ENCODE results near the gene PLXDC1.
A peak's percentile ranks its signal among the peaks of the same experiment; 100 is the strongest.

Gene PLXDC1

GRCh38 chr17:39165178-39165840 is 13.9 kb upstream of the PLXDC1 start:
- TF ChIP-seq CTCF (IDR thresholded peaks at IDR 0.05; ENCODE audit: low read depth, low read length), result no peak
- DNase-seq (ENCODE audit: extremely low read depth, low read depth), result no peak

- peak; percentile 86 for DNase-seq (ENCODE audit: extremely low read depth, low read depth)
- TF ChIP-seq CTCF (IDR thresholded peaks at IDR 0.05; ENCODE audit: low read depth, low read length), result peak; percentile 93
Observed at GRCh38 chr17:39164675-39165143, 13.3 kb upstream of the PLXDC1 start.

DNA sequence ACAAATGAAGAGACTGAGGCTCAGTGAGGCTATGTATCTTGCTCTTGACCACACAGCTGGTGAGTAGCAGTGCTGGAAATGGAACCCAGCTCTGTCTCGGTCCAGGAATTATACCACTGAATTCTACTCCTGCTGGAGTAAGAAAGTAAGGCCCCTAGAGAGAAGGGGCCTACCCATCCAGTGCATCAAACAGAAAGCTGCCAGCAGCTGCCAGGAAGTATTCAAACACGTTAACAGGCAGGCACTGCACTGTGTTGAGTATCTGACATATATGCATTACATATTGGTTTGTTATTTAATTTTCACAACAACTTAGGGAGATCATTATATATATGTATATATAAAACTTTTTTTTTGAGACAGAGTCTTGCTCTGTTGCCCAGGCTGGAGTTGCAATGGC is 10.5 kb upstream of the PLXDC1 start:
- TF ChIP-seq CTCF (IDR thresholded peaks at IDR 0.05; ENCODE audit: low read depth, low read length), result no peak

GRCh38 chr17:39158623-39159022 is 7.2 kb upstream of the PLXDC1 start:
- DNase-seq (ENCODE audit: extremely low read depth, low read depth), result no peak
- no peak for TF ChIP-seq CTCF (IDR thresholded peaks at IDR 0.05; ENCODE audit: low read depth, low read length)

More for the DNA sequence above, 10.5 kb upstream of the PLXDC1 start:
- no peak for DNase-seq (ENCODE audit: extremely low read depth, low read depth)

GRCh38 chr17:39156491-39156890 is 5.1 kb upstream of the PLXDC1 start:
- DNase-seq (ENCODE audit: extremely low read depth, low read depth), result no peak
- TF ChIP-seq CTCF (IDR thresholded peaks at IDR 0.05; ENCODE audit: low read depth, low read length), result no peak

DNA sequence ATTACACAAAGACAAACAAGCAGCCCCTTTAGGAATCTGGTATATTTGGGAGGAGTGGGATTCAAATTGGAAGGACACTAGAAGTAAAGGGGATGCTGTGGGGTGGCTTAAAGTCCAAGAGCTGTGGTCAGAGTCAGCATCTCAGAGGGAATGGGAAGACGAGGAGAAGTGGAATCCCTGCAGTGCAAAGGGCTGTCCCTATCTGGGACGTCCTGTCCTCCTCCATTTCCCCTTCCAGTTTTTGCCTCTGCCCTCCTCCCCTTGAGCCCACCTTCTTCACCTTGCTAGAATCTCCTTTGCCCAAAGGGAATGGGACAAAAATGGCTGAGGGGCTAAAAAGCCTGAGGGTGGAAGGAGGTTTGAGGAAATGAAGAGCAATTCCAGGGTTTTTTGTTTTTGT is 4.2 kb upstream of the PLXDC1 start:
- no peak for TF ChIP-seq CTCF (IDR thresholded peaks at IDR 0.05; ENCODE audit: low read depth, low read length)
- no peak for DNase-seq (ENCODE audit: extremely low read depth, low read depth)

GRCh38 chr17:39153599-39154051 is 2.2 kb upstream of the PLXDC1 start:
- TF ChIP-seq CTCF (IDR thresholded peaks at IDR 0.05; ENCODE audit: low read depth, low read length), result peak; percentile 16
- DNase-seq (ENCODE audit: extremely low read depth, low read depth), result peak; percentile 69
